GM12878 (cell line): ENCODE measurements around the gene AKAP9. TPM values are rescaled to one million over a fixed set of nuclear protein-coding genes. Genes with fewer than 3 reads are reported as not detected.

Source experiments
- ATF7 ChIP-seq: fragments of 450-650 bp; IDR thresholded peaks from 2 replicates; pipeline ENCODE4 v1.6.1; 2016; ENCODE audit warnings: low read depth, mild to moderate bottlenecking
- CHD1 ChIP-seq: IDR thresholded peaks from 2 replicates; pipeline ENCODE4 v1.6.1; 2012; ENCODE audit warnings: low read depth, low read length, improper control_type of control experiment
- DPF2 ChIP-seq: fragments of 450-650 bp; IDR thresholded peaks from 2 replicates; pipeline ENCODE4 v1.6.1; 2017; ENCODE audit warnings: mild to moderate bottlenecking
- NR2C1 ChIP-seq: fragments of 450-650 bp; IDR thresholded peaks from 2 replicates; pipeline ENCODE4 v1.6.1; 2017; ENCODE audit warnings: antibody characterized with exemption, mild to moderate bottlenecking, moderate library complexity
- POLR2AphosphoS2 ChIP-seq: IDR thresholded peaks from 2 replicates; pipeline ENCODE4 v1.6.1; 2011; ENCODE audit warnings: low read depth, mild to moderate bottlenecking, low read length, improper control_type of control experiment, moderate library complexity
- POLR2AphosphoS5 ChIP-seq: IDR thresholded peaks from 2 replicates; pipeline ENCODE4 v1.6.1; 2011; ENCODE audit warnings: mild to moderate bottlenecking, low read length, inconsistent platforms
- RCOR1 ChIP-seq: conservative IDR thresholded peaks from 2 replicates; pipeline ENCODE4 v1.6.1; 2012; ENCODE audit warnings: low read depth, low read length, improper control_type of control experiment
- RELA ChIP-seq: fragments of 450-650 bp; IDR thresholded peaks from 2 replicates; pipeline ENCODE4 v1.8.0; 2014; ENCODE audit warnings: borderline replicate concordance; ENCODE audit not compliant: partially characterized antibody
- RUNX3 ChIP-seq: IDR thresholded peaks from 2 replicates; pipeline ENCODE4 v1.6.1; 2012; ENCODE audit warnings: low read length, inconsistent platforms
- SMARCA5 ChIP-seq: fragments of 450-650 bp; IDR thresholded peaks from 2 replicates; pipeline ENCODE4 v1.6.1; 2017; ENCODE audit warnings: mild to moderate bottlenecking
- USF1 ChIP-seq: IDR thresholded peaks from 2 replicates; pipeline ENCODE4 v1.6.1; 2011; ENCODE audit warnings: borderline replicate concordance, low read depth, mild to moderate bottlenecking, moderate library complexity, mixed read lengths, low read length; ENCODE audit not compliant: insufficient read depth; ENCODE audit errors: extremely low read length
- ZNF622 ChIP-seq: fragments of 450-650 bp; IDR thresholded peaks from 2 replicates; pipeline ENCODE4 v1.6.1; 2017; ENCODE audit warnings: mild to moderate bottlenecking, inconsistent platforms
- polyA plus RNA-seq, 11 experiments: library from polyadenylated mRNA; depleted of rRNA in 4 of 11; unstranded in 6 of 11; stranded (reverse) in 5 of 11; fragments of >200 nt; fragmentation: Nextera tagmentation in 4 of 11; fragmentation: Illumina TruSeq in 1 of 11; extraction: Ambion mirVana in 4 of 11; extraction: Trizol in 1 of 11; gene quantifications; 1 replicate in 1 of 11; 2 replicates in 10 of 11; pipeline versions ENCODE4 v1.2.1 to v1.2.3, GENCODE V29; 2011 to 2016; ENCODE audit warnings: inconsistent platforms in 2 of 11, missing spikeins in 2 of 11, low read depth in 1 of 11
- total RNA-seq, 4 experiments: library from RNA; depleted of rRNA in 3 of 4; stranded (reverse); fragments of >200 nt in 3 of 4; fragmentation: Illumina TruSeq in 1 of 4; extraction: Trizol in 1 of 4; gene quantifications; 2 replicates each; pipeline versions ENCODE4 v1.2.1 to v1.2.3, GENCODE V29; 2013 to 2021
- TF ChIP-seq, protein P1 (sequence below): fragments of 450-650 bp; IDR thresholded peaks from 2 replicates; pipeline ENCODE4 v1.6.1; 2017; ENCODE audit warnings: borderline replicate concordance
- TF ChIP-seq, protein P2 (sequence below): fragments of 450-650 bp; IDR thresholded peaks from 2 replicates; pipeline ENCODE4 v1.6.1; 2016; ENCODE audit warnings: mild to moderate bottlenecking
- TF ChIP-seq, protein P3 (sequence below): fragments of 450-650 bp; IDR thresholded peaks from 2 replicates; pipeline ENCODE4 v1.6.1; 2017; ENCODE audit warnings: low read depth, mild to moderate bottlenecking, moderate library complexity
- TF ChIP-seq, protein P4 (sequence below): fragments of 150-350 bp; IDR thresholded peaks from 2 replicates; pipeline ENCODE4 v1.6.1; 2016; ENCODE audit warnings: low read depth, low read length
- TF ChIP-seq, protein P5 (sequence below): fragments of 450-650 bp; IDR thresholded peaks from 2 replicates; pipeline ENCODE4 v1.6.1; 2017; ENCODE audit warnings: mild to moderate bottlenecking
- TF ChIP-seq, protein P6 (sequence below): IDR thresholded peaks from 2 replicates; pipeline ENCODE4 v1.6.1; 2011; ENCODE audit warnings: low read depth, mild to moderate bottlenecking, low read length, moderate library complexity, borderline replicate concordance; ENCODE audit errors: extremely low read depth
- TF ChIP-seq, protein P7 (sequence below): IDR thresholded peaks from 2 replicates; pipeline ENCODE4 v1.6.1; 2012; ENCODE audit warnings: low read depth, low read length, improper control_type of control experiment

Gene AKAP9
- total and polyA plus RNA-seq, 10 of the 15 experiments (the other 5 are each of a cell fraction or from before 2014, with no cell fraction given): 21.1 to 62.8 (median 31.6) TPM

GRCh38 chr7:92133737-92134270 lies 193.1 kb downstream of the AKAP9 start (continued):
- TF ChIP-seq, protein P1, sequence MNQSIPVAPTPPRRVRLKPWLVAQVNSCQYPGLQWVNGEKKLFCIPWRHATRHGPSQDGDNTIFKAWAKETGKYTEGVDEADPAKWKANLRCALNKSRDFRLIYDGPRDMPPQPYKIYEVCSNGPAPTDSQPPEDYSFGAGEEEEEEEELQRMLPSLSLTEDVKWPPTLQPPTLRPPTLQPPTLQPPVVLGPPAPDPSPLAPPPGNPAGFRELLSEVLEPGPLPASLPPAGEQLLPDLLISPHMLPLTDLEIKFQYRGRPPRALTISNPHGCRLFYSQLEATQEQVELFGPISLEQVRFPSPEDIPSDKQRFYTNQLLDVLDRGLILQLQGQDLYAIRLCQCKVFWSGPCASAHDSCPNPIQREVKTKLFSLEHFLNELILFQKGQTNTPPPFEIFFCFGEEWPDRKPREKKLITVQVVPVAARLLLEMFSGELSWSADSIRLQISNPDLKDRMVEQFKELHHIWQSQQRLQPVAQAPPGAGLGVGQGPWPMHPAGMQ: peak; percentile 94
- TF ChIP-seq RCOR1: no peak
- TF ChIP-seq, protein P2, sequence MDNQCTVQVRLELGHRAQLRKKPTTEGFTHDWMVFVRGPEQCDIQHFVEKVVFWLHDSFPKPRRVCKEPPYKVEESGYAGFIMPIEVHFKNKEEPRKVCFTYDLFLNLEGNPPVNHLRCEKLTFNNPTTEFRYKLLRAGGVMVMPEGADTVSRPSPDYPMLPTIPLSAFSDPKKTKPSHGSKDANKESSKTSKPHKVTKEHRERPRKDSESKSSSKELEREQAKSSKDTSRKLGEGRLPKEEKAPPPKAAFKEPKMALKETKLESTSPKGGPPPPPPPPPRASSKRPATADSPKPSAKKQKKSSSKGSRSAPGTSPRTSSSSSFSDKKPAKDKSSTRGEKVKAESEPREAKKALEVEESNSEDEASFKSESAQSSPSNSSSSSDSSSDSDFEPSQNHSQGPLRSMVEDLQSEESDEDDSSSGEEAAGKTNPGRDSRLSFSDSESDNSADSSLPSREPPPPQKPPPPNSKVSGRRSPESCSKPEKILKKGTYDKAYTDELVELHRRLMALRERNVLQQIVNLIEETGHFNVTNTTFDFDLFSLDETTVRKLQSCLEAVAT: peak; percentile 100
- TF ChIP-seq DPF2: peak; percentile 88
- TF ChIP-seq, protein P3, sequence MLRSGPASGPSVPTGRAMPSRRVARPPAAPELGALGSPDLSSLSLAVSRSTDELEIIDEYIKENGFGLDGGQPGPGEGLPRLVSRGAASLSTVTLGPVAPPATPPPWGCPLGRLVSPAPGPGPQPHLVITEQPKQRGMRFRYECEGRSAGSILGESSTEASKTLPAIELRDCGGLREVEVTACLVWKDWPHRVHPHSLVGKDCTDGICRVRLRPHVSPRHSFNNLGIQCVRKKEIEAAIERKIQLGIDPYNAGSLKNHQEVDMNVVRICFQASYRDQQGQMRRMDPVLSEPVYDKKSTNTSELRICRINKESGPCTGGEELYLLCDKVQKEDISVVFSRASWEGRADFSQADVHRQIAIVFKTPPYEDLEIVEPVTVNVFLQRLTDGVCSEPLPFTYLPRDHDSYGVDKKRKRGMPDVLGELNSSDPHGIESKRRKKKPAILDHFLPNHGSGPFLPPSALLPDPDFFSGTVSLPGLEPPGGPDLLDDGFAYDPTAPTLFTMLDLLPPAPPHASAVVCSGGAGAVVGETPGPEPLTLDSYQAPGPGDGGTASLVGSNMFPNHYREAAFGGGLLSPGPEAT: no peak
- no peak for TF ChIP-seq POLR2AphosphoS5
- TF ChIP-seq ATF7: no peak
- peak; percentile 46 for TF ChIP-seq RELA
- 0 out of 2 replicates have a peak, but pooled peaks have one; percentile 68 for TF ChIP-seq CHD1
- TF ChIP-seq RUNX3: peak; percentile 100
- TF ChIP-seq POLR2AphosphoS2: no peak
- TF ChIP-seq, protein P4, sequence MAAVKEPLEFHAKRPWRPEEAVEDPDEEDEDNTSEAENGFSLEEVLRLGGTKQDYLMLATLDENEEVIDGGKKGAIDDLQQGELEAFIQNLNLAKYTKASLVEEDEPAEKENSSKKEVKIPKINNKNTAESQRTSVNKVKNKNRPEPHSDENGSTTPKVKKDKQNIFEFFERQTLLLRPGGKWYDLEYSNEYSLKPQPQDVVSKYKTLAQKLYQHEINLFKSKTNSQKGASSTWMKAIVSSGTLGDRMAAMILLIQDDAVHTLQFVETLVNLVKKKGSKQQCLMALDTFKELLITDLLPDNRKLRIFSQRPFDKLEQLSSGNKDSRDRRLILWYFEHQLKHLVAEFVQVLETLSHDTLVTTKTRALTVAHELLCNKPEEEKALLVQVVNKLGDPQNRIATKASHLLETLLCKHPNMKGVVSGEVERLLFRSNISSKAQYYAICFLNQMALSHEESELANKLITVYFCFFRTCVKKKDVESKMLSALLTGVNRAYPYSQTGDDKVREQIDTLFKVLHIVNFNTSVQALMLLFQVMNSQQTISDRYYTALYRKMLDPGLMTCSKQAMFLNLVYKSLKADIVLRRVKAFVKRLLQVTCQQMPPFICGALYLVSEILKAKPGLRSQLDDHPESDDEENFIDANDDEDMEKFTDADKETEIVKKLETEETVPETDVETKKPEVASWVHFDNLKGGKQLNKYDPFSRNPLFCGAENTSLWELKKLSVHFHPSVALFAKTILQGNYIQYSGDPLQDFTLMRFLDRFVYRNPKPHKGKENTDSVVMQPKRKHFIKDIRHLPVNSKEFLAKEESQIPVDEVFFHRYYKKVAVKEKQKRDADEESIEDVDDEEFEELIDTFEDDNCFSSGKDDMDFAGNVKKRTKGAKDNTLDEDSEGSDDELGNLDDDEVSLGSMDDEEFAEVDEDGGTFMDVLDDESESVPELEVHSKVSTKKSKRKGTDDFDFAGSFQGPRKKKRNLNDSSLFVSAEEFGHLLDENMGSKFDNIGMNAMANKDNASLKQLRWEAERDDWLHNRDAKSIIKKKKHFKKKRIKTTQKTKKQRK: no peak
- peak; percentile 96 for TF ChIP-seq SMARCA5
- TF ChIP-seq, protein P5, sequence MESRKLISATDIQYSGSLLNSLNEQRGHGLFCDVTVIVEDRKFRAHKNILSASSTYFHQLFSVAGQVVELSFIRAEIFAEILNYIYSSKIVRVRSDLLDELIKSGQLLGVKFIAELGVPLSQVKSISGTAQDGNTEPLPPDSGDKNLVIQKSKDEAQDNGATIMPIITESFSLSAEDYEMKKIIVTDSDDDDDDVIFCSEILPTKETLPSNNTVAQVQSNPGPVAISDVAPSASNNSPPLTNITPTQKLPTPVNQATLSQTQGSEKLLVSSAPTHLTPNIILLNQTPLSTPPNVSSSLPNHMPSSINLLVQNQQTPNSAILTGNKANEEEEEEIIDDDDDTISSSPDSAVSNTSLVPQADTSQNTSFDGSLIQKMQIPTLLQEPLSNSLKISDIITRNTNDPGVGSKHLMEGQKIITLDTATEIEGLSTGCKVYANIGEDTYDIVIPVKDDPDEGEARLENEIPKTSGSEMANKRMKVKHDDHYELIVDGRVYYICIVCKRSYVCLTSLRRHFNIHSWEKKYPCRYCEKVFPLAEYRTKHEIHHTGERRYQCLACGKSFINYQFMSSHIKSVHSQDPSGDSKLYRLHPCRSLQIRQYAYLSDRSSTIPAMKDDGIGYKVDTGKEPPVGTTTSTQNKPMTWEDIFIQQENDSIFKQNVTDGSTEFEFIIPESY: peak; percentile 70; the same call in 1 of the 2 replicates
- TF ChIP-seq, protein P6, sequence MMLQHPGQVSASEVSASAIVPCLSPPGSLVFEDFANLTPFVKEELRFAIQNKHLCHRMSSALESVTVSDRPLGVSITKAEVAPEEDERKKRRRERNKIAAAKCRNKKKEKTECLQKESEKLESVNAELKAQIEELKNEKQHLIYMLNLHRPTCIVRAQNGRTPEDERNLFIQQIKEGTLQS: no peak
- TF ChIP-seq ZNF622: no peak
- no peak for TF ChIP-seq USF1
- TF ChIP-seq, protein P7, sequence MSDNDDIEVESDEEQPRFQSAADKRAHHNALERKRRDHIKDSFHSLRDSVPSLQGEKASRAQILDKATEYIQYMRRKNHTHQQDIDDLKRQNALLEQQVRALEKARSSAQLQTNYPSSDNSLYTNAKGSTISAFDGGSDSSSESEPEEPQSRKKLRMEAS: peak; percentile 42; the same call in 1 of the 2 replicates
- TF ChIP-seq NR2C1: no peak
- TF ChIP-seq, all 136 proteins: peak for 33
